A549 (cell line): ENCODE results near the gene LRP6. TPM values are rescaled to one million over a fixed set of nuclear protein-coding genes. Genes with fewer than 3 reads are reported as not detected.

ENCODE experiments used
- ATAC-seq, 2 experiments: fragments of 200-7000 bp in 1 of 2; fragments of >200 bp in 1 of 2; cut with Nextera tagmentation in 1 of 2; cut with Tn5 transposase in 1 of 2; 3 replicates each; pipeline versions ENCODE4 v1.8.0 to v1.9.1; 2018 to 2020; ENCODE audit warnings: mild to moderate bottlenecking in 1 of 2, moderate library complexity in 1 of 2
- CTCF ChIA-PET: fragments of 300-600 bp; sonication (Branson Sonifier 250); formaldehyde crosslinking; extraction: SDS; loops from one replicate; lab custom pipeline; 2021; ENCODE audit warnings: antibody characterized with exemption, inconsistent platforms; lab: Yijun Ruan, JAX
- POLR2A ChIA-PET: fragments of 350-600 bp; formaldehyde crosslinking; extraction: SDS; loops from one replicate; lab custom pipeline; 2021; ENCODE audit warnings: antibody characterized with exemption, inconsistent platforms; lab: Yijun Ruan, JAX
- DNase-seq, 2 experiments: peaks; one replicate each; pipeline versions ENCODE4 v3.0.0 to v3.0.0-alpha.2; 2011 to 2016; ENCODE audit warnings: low read depth in 1 of 2, low spot score in 1 of 2
- FAIRE-seq: peaks from 2 replicates; lab custom pipeline; 2011; peaks lifted over from hg19 to GRCh38; lab: Jason Lieb, UNC
- H3K27ac ChIP-seq, 2 experiments: fragments of >200 bp; sonication (Bioruptor Twin); formaldehyde crosslinking; 3 replicates each; pipeline ENCODE4 v1.5.1; 2016 to 2017
- H3K4me1 ChIP-seq: fragments of >200 bp; sonication (Bioruptor Twin); formaldehyde crosslinking; 3 replicates; pipeline ENCODE4 v1.6.1; 2016
- H3K4me2 ChIP-seq: fragments of >200 bp; sonication (Bioruptor Twin); formaldehyde crosslinking; 3 replicates; pipeline ENCODE4 v1.6.1; 2016
- H3K4me3 ChIP-seq: fragments of >200 bp; sonication (Bioruptor Twin); formaldehyde crosslinking; 3 replicates; pipeline ENCODE4 v1.5.1; 2016
- H3K9me3 ChIP-seq: fragments of >200 bp; sonication (Bioruptor Twin); formaldehyde crosslinking; 3 replicates; pipeline ENCODE4 v1.6.1; 2016
- ATOH8 ChIP-seq: fragments of 250-450 bp; sonication (Bioruptor Pico); IDR thresholded peaks from 2 replicates; pipeline ENCODE4 v1.5.0; 2020; ENCODE audit warnings: low read depth, mild to moderate bottlenecking, moderate library complexity
- CBX2 ChIP-seq: fragments of 200-600 bp; sonication (generic); IDR thresholded peaks from 2 replicates; pipeline ENCODE4 v1.6.1; 2016; ENCODE audit warnings: low read depth, mild to moderate bottlenecking, borderline replicate concordance
- CBX8 ChIP-seq: fragments of 200-600 bp; sonication (generic); IDR thresholded peaks from 2 replicates; pipeline ENCODE4 v1.6.1; 2016
- CEBPB ChIP-seq, 2 experiments: fragments of >200 bp in 1 of 2; sonication (Bioruptor Twin) in 1 of 2; formaldehyde crosslinking in 1 of 2; IDR thresholded peaks; 2 replicates each; pipeline ENCODE4 v1.6.1; 2012 to 2016
- CHD2 ChIP-seq: fragments of 150-350 bp; IDR thresholded peaks from 2 replicates; pipeline ENCODE4 v1.6.1; 2014; ENCODE audit warnings: low read length; ENCODE audit not compliant: partially characterized antibody
- CHD4 ChIP-seq: fragments of 200-600 bp; sonication (generic); IDR thresholded peaks from 2 replicates; pipeline ENCODE4 v1.6.1; 2016; ENCODE audit warnings: antibody characterized with exemption, mild to moderate bottlenecking, borderline replicate concordance
- E2F6 ChIP-seq: IDR thresholded peaks from 2 replicates; pipeline ENCODE4 v1.6.1; 2012; ENCODE audit warnings: low read depth, borderline replicate concordance
- EHF ChIP-seq: fragments of 250-450 bp; sonication (Bioruptor Pico); IDR thresholded peaks from 2 replicates; pipeline ENCODE4 v1.5.0; 2020; ENCODE audit warnings: mild to moderate bottlenecking
- FOSL2 ChIP-seq, 2 experiments: fragments of 450-650 bp in 1 of 2; fragments of >200 bp in 1 of 2; sonication (Bioruptor Twin) in 1 of 2; formaldehyde crosslinking; IDR thresholded peaks; 2 replicates each; pipeline versions ENCODE4 v1.5.0 to v1.6.1; 2016 to 2020; ENCODE audit warnings: mild to moderate bottlenecking in 1 of 2, moderate library complexity in 1 of 2
- FOXS1 ChIP-seq: fragments of 250-450 bp; sonication (Bioruptor Pico); IDR thresholded peaks from 2 replicates; pipeline ENCODE4 v1.5.0; 2020; ENCODE audit warnings: mild to moderate bottlenecking, moderate library complexity
- GATA3 ChIP-seq: IDR thresholded peaks from 2 replicates; pipeline ENCODE4 v1.6.1; 2012; ENCODE audit warnings: borderline replicate concordance
- HES2 ChIP-seq: fragments of >200 bp; sonication (Bioruptor Twin); formaldehyde crosslinking; IDR thresholded peaks from 2 replicates; pipeline ENCODE4 v1.6.1; 2016
- HEYL ChIP-seq: fragments of 250-450 bp; sonication (Bioruptor Pico); IDR thresholded peaks from 2 replicates; pipeline ENCODE4 v1.8.0; 2021; ENCODE audit warnings: mild to moderate bottlenecking, moderate library complexity
- JUN ChIP-seq, 2 experiments: fragments of >200 bp; sonication (Bioruptor Twin); formaldehyde crosslinking; IDR thresholded peaks; 2 replicates in 1 of 2; 3 replicates in 1 of 2; pipeline ENCODE4 v1.6.1; 2016 to 2017
- KDM5A ChIP-seq: fragments of 200-600 bp; sonication (generic); IDR thresholded peaks from 2 replicates; pipeline ENCODE4 v1.6.1; 2016; ENCODE audit warnings: antibody characterized with exemption, mild to moderate bottlenecking
- MAFK ChIP-seq: fragments of 450-650 bp; IDR thresholded peaks from 2 replicates; pipeline ENCODE4 v1.6.1; 2014; ENCODE audit not compliant: partially characterized antibody
- MYC ChIP-seq: IDR thresholded peaks from 2 replicates; pipeline ENCODE4 v1.6.1; 2012; ENCODE audit warnings: mild to moderate bottlenecking, inconsistent platforms, low read length, improper control_type of control experiment, borderline replicate concordance
- NFE2L2 ChIP-seq: fragments of 150-350 bp; conservative IDR thresholded peaks from 2 replicates; pipeline ENCODE4 v1.6.1; 2014; ENCODE audit warnings: low read length
- PBX3 ChIP-seq: IDR thresholded peaks from 2 replicates; pipeline ENCODE4 v1.6.1; 2012
- PHF8 ChIP-seq: fragments of 200-600 bp; sonication (generic); IDR thresholded peaks from 2 replicates; pipeline ENCODE4 v1.6.1; 2016; ENCODE audit warnings: low read depth, mild to moderate bottlenecking, antibody characterized with exemption, moderate library complexity, borderline replicate concordance
- POLR2AphosphoS2 ChIP-seq: conservative IDR thresholded peaks from 2 replicates; pipeline ENCODE4 v1.6.1; 2012; ENCODE audit warnings: low read length, improper control_type of control experiment, inconsistent platforms
- RARB ChIP-seq: fragments of 250-450 bp; sonication (Bioruptor Pico); IDR thresholded peaks from 2 replicates; pipeline ENCODE4 v1.8.0; 2021; ENCODE audit warnings: mild to moderate bottlenecking, moderate library complexity
- RFX5 ChIP-seq: fragments of 450-650 bp; IDR thresholded peaks from 2 replicates; pipeline ENCODE4 v1.7.1; 2014; ENCODE audit warnings: antibody characterized with exemption, mild to moderate bottlenecking, moderate library complexity
- RNF2 ChIP-seq: fragments of 200-600 bp; sonication (generic); IDR thresholded peaks from 2 replicates; pipeline ENCODE4 v1.6.1; 2016; ENCODE audit warnings: low read depth, mild to moderate bottlenecking, antibody characterized with exemption, moderate library complexity, borderline replicate concordance
- TFCP2L1 ChIP-seq: fragments of 250-450 bp; sonication (Bioruptor Pico); IDR thresholded peaks from 2 replicates; pipeline ENCODE4 v1.5.0; 2021; ENCODE audit warnings: mild to moderate bottlenecking
- USF2 ChIP-seq: fragments of 450-650 bp; IDR thresholded peaks from 2 replicates; pipeline ENCODE4 v1.6.1; 2014; ENCODE audit warnings: antibody characterized with exemption
- ZC3H11A ChIP-seq: fragments of 450-650 bp; IDR thresholded peaks from 2 replicates; pipeline ENCODE4 v1.6.1; 2014; ENCODE audit warnings: antibody characterized with exemption, mild to moderate bottlenecking
- ZFP36 ChIP-seq: fragments of 450-650 bp; IDR thresholded peaks from 2 replicates; pipeline ENCODE4 v1.6.1; 2014; ENCODE audit warnings: borderline replicate concordance; ENCODE audit not compliant: partially characterized antibody
- ZNF302 ChIP-seq: fragments of 250-450 bp; sonication (Bioruptor Pico); IDR thresholded peaks from 2 replicates; pipeline ENCODE4 v1.9.0; 2021; ENCODE audit warnings: inconsistent platforms, mild to moderate bottlenecking, moderate library complexity
- WGBS: methylation state at CpG from one replicate; pipeline ENCODE4 v1.1.6; 2017; ENCODE audit errors: missing lambda C conversion rate; 5-methylcytosine and 5-hydroxymethylcytosine counted together
- polyA plus RNA-seq, 4 experiments: library from polyadenylated mRNA; depleted of rRNA in 3 of 4; stranded (reverse); fragments of >200 nt; fragmentation: RNase III in 1 of 4; extraction: RNeasy Plus Mini Kit Qiagen cat#74134 plus additional on column Dnase treatment in 1 of 4; gene quantifications; 2 replicates in 3 of 4; 3 replicates in 1 of 4; pipeline ENCODE4 v1.2.3, GENCODE V29; 2011 to 2017

The LRP6 gene
- polyA plus RNA-seq, 2 of the 4 experiments (the other 2 are of a cell fraction): 26.6 to 50.3 TPM

- Histone ChIP-seq H3K27ac (no peak overlapping the region), H3K4me1 (peaks cover 27% of the 10 kb centered on the region), H3K9me3 (peaks cover 26% of the 10 kb centered on the region), H3K4me2 (no peak overlapping the region), H3K4me3 (no peak overlapping the region)
- no peak for TF ChIP-seq CHD2
- no peak for TF ChIP-seq PHF8
- TF ChIP-seq CEBPB (IDR thresholded peaks at IDR 0.05): no peak
- no peak for TF ChIP-seq ATOH8 (CRISPR knock-in tag)
- no peak for TF ChIP-seq HEYL (CRISPR knock-in tag)
- DNase-seq (no peak), FAIRE-seq (no peak), ATAC-seq (no peak)
- CTCF ChIA-PET: no interaction called here
- POLR2A ChIA-PET: no interaction called here
- WGBS: 94% methylated on average over 3 of the region's 3 CpGs
These were observed 71.8 kb downstream of the LRP6 start for GRCh38 chr12:12195081-12195480.

GRCh38 chr12:12194206-12194605 is 72.6 kb downstream of the LRP6 start:
- POLR2A ChIA-PET: no interaction called here
- no peak for FAIRE-seq

GRCh38 chr12:12191008-12191407 is 75.8 kb downstream of the LRP6 start:
- no peak for DNase-seq
- WGBS: 91% methylated on average over 4 of the region's 4 CpGs
- no peak for ATAC-seq
- Histone ChIP-seq H3K4me2 (no peak overlapping the region), H3K9me3 (peaks cover 3% of the 10 kb centered on the region; the same call in 1 of the 3 replicates), H3K27ac (no peak overlapping the region), H3K4me3 (no peak overlapping the region), H3K4me1 (peaks cover 35% of the 10 kb centered on the region)
- FAIRE-seq: no peak
- ChIA-PET POLR2A (no interaction called here), CTCF (interaction anchor here (1.3 to 1.5 kb wide), 3 partner anchors 8 to 144 kb away, joined by 3 to 5 read pairs (median 4); no protein-coding TSS in a partner anchor)
- TF ChIP-seq HES2 (no peak), ZFP36 (no peak), ZNF302 (CRISPR knock-in tag) (no peak), KDM5A (no peak), PBX3 (no peak), CHD4 (no peak), GATA3 (no peak), E2F6 (no peak), FOXS1 (no peak), RARB (CRISPR knock-in tag) (no peak), CEBPB (IDR thresholded peaks at IDR 0.05) (no peak), CBX2 (no peak), POLR2AphosphoS2 (no peak), CBX8 (no peak), EHF (no peak)

More at GRCh38 chr12:12194206-12194605, 72.6 kb downstream of the LRP6 start:
- H3K4me2 ChIP-seq: peak overlapping the region; percentile 49
- H3K27ac ChIP-seq: no peak overlapping the region
- DNase-seq: peak; percentile 14 to 28
- CTCF ChIA-PET: interaction anchor here (1.0 kb wide), 1 partner anchor 131 kb away, joined by 3 read pairs; no protein-coding TSS in a partner anchor
- WGBS: 7% methylated on average over 2 of the region's 2 CpGs
- peak; percentile 70; a peak in 4 of 6 replicates for ATAC-seq
- no peak overlapping the region for H3K4me3 ChIP-seq
- H3K9me3 ChIP-seq: peaks cover 25% of the 10 kb centered on the region
- TF ChIP-seq FOXS1: no peak
- no peak for TF ChIP-seq MYC
- no peak for TF ChIP-seq ZC3H11A
- no peak for TF ChIP-seq PHF8
- TF ChIP-seq RNF2: no peak
- TF ChIP-seq NFE2L2: no peak
- no peak for TF ChIP-seq USF2
- no peak for TF ChIP-seq TFCP2L1 (CRISPR knock-in tag)
- no peak for TF ChIP-seq FOSL2 (IDR thresholded peaks at IDR 0.05)
- TF ChIP-seq FOSL2 (CRISPR knock-in tag; IDR thresholded peaks at IDR 0.05): no peak
- no peak for TF ChIP-seq MAFK
- TF ChIP-seq JUN (IDR thresholded peaks at IDR 0.05): no peak
- TF ChIP-seq RFX5: no peak
- H3K4me1 ChIP-seq: peaks cover 27% of the 10 kb centered on the region
